Measurements from ENCODE around the gene NAALADL2. TPM values are rescaled to one million over a fixed set of nuclear protein-coding genes. Genes with fewer than 3 reads are reported as not detected.
"Not testable (repeated sequence)": the region's sequence is repeated elsewhere in the genome, so short reads cannot be mapped to it uniquely, and the experiment has no call there.

NAALADL2 gene
- total and polyA plus RNA-seq, 7 donors = 0.56 to 3.3 (median 1.6) TPM

- ATAC-seq = no peak
- no peak overlapping the region for H3K4me3 ChIP-seq
- H3K27ac ChIP-seq = no peak overlapping the region
These were observed 918.8 kb downstream of the NAALADL2 start for GRCh38 chr3:175777965-175778364.

DNA sequence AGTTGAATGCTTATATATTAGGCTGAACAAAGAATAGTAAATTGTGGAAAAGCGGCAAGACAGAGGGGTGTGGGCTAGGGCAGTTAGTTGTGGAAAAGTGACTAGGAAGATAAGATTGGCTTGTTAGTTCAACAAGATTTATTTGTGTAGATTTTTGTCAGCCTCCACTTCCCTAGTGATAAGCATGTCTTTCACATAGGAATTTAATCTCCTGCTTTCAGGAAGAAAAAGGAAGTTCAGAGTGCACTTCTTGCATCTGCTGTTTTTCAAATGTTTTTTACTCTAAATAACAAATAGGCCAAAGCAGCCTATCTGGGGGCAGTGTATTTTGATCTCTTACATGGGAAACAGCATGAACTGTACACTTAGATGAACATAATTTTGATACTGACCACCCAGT, 919.9 kb downstream of the NAALADL2 start:
- TF ChIP-seq, protein P1, sequence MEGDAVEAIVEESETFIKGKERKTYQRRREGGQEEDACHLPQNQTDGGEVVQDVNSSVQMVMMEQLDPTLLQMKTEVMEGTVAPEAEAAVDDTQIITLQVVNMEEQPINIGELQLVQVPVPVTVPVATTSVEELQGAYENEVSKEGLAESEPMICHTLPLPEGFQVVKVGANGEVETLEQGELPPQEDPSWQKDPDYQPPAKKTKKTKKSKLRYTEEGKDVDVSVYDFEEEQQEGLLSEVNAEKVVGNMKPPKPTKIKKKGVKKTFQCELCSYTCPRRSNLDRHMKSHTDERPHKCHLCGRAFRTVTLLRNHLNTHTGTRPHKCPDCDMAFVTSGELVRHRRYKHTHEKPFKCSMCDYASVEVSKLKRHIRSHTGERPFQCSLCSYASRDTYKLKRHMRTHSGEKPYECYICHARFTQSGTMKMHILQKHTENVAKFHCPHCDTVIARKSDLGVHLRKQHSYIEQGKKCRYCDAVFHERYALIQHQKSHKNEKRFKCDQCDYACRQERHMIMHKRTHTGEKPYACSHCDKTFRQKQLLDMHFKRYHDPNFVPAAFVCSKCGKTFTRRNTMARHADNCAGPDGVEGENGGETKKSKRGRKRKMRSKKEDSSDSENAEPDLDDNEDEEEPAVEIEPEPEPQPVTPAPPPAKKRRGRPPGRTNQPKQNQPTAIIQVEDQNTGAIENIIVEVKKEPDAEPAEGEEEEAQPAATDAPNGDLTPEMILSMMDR (IDR thresholded peaks at IDR 0.05) = no peak
- Histone ChIP-seq H3K27ac (no peak overlapping the region), H3K9me3 (no peaks in the 10 kb centered on the region), H3K27me3 (ENCODE audit: insufficient read depth in 3 of 3, low read length in 2 of 3) (no peaks in the 10 kb centered on the region), H3K4me1 (no peaks in the 10 kb centered on the region), H3K36me3 (ENCODE audit: insufficient read depth in 1 of 2, low read depth in 1 of 2) (no peaks in the 10 kb centered on the region), H3K4me3 (no peak overlapping the region)
- 90 to 93% (median 91%) methylated on average over 1 of the region's 1 CpG for WGBS, 3 donors
- intact Hi-C loops (cut with DNase I) = no loop called here
- no peak for ATAC-seq
- DNase-seq = no peak

More at GRCh38 chr3:175777965-175778364, 918.8 kb downstream of the NAALADL2 start:
- no peak for DNase-seq
- Histone ChIP-seq H3K9me3 (no peaks in the 10 kb centered on the region), H3K4me1 (no peaks in the 10 kb centered on the region), H3K36me3 (ENCODE audit: insufficient read depth in 1 of 2, low read depth in 1 of 2) (no peaks in the 10 kb centered on the region), H3K27me3 (ENCODE audit: insufficient read depth in 3 of 3, low read length in 2 of 3) (no peaks in the 10 kb centered on the region)
- TF ChIP-seq, protein P1 (IDR thresholded peaks at IDR 0.05) = no peak
- 73 to 93% (median 77%) methylated on average over 3 of the region's 3 CpGs for WGBS, 3 donors
- intact Hi-C loops (cut with DNase I) = no loop called here

DNA sequence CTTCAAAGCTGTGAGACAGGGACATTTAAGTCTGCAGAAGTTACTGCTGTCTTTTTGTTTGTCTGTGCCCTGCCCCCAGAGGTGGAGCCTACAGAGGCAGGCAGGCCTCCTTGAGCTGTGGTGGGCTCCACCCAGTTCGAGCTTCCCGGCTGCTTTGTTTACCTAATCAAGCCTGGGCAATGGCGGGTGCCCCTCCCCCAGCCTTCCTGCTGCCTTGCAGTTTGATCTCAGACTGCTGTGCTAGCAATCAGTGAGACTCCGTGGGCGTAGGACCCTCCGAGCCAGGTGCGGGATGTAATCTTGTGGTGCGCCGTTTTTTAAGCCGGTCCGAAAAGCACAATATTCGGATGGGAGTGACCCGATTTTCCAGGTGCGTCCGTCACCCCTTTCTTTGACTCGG, 928.0 kb downstream of the NAALADL2 start:
- 83 to 90% (median 85%) methylated on average over 1 to 12 of the region's 16 CpGs for WGBS, 3 donors

DNA sequence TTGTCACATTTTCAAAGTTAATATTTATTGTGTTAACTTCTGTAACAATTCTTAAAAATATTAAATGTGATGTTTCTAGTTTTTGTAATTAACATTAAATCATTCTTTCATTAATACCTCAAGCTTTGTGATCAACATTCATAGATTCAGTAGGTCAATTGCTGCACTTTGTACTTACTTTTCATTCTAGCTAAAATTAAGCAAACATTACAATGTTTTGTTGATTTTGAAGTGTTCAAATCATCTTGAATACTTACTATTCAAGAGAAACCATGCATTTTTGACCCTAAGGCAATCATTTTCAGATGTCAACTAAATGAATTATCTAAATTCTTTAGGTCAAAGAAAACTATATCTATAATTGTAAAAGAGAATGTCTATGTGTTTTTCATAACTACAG, 933.1 kb downstream of the NAALADL2 start:
- intact Hi-C loops (cut with DNase I) = no loop called here
- no peaks in the 10 kb centered on the region for H3K27me3 ChIP-seq (ENCODE audit: insufficient read depth in 3 of 3, low read length in 2 of 3)
- H3K9me3 ChIP-seq = no peaks in the 10 kb centered on the region
- ATAC-seq (no peak), DNase-seq (no peak)
- no peak overlapping the region for H3K27ac ChIP-seq
- TF ChIP-seq, protein P1 (IDR thresholded peaks at IDR 0.05) = no peak
- H3K4me3 ChIP-seq = no peak overlapping the region
- no peaks in the 10 kb centered on the region for H3K4me1 ChIP-seq
- no peaks in the 10 kb centered on the region for H3K36me3 ChIP-seq (ENCODE audit: insufficient read depth in 1 of 2, low read depth in 1 of 2)

More for the DNA sequence above, 928.0 kb downstream of the NAALADL2 start:
- H3K36me3 ChIP-seq (ENCODE audit: insufficient read depth in 1 of 2, low read depth in 1 of 2); DNase-seq; H3K4me1 ChIP-seq; H3K27me3 ChIP-seq (ENCODE audit: insufficient read depth in 3 of 3, low read length in 2 of 3); H3K9me3 ChIP-seq; H3K27ac ChIP-seq; ATAC-seq; intact Hi-C loops (cut with DNase I); H3K4me3 ChIP-seq: not testable (repeated sequence)

DNA sequence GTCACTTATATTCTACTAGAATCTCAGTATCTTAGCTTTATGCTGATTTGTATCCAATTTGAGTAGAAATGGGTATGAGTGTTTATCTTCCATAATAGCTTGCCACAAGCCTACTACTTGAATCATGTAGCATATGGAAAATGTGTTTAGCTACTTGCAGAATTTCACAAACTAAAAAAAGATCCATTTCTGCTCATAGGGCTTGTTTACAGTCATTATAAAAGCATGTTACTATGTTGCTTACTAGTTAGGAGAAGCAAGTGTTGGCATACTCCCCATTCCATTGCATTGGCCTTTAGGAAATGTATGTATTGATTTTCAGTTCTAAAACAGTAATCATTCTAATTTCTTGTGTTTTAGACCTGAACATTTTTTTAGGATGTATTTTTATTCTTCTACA, 939.2 kb downstream of the NAALADL2 start:
- Histone ChIP-seq H3K27ac (no peak overlapping the region), H3K36me3 (ENCODE audit: insufficient read depth in 1 of 2, low read depth in 1 of 2) (no peaks in the 10 kb centered on the region), H3K4me3 (no peak overlapping the region), H3K27me3 (ENCODE audit: insufficient read depth in 3 of 3, low read length in 2 of 3) (no peaks in the 10 kb centered on the region), H3K9me3 (no peaks in the 10 kb centered on the region), H3K4me1 (no peaks in the 10 kb centered on the region)
- TF ChIP-seq, protein P1 (IDR thresholded peaks at IDR 0.05) = no peak
- DNase-seq = no peak
- ATAC-seq = no peak
- intact Hi-C loops (cut with DNase I) = no loop called here

All from psoas muscle (tissue), 8 donors.